Body of pancreas (tissue), 4 donors: ENCODE results near the gene ARNT2.

Source experiments
- CTCF ChIP-seq, 7 experiments: fragments of 450-650 bp in 4 of 7; fragments of 200-600 bp in 3 of 7; sonication (generic) in 3 of 7; IDR thresholded peaks; one replicate each; pipeline ENCODE4 v1.5.1; 2016 to 2019; ENCODE audit warnings: antibody characterized with exemption in 7 of 7
- POLR2A ChIP-seq, 3 donors: fragments of 450-650 bp; IDR thresholded peaks; one replicate each; pipeline ENCODE4 v1.6.1; 2016; ENCODE audit warnings: antibody characterized with exemption in 3 of 3, mild to moderate bottlenecking in 2 of 3

- TF ChIP-seq CTCF (IDR thresholded peaks at IDR 0.05): no peak
- TF ChIP-seq POLR2A (IDR thresholded peaks at IDR 0.05): no peak
These were observed 61.4 kb downstream of the ARNT2 start for GRCh38 chr15:80465626-80466005.
